DMS53 (cell line): ENCODE results near the gene ACOX3.

Source experiments
- DNase-seq: peaks from one replicate; lab custom pipeline; 2025; lab: John Stamatoyannopoulos, UW

ACOX3 gene

GRCh38 chr4:8404791-8405515, 35.6 kb downstream of the ACOX3 start:
- DNase-seq: no peak

GRCh38 chr4:8403976-8404375, 36.5 kb downstream of the ACOX3 start:
- DNase-seq: no peak

- DNase-seq: peak; percentile 89
These were observed 37.3 kb downstream of the ACOX3 start for GRCh38 chr4:8403173-8403753.

GRCh38 chr4:8402640-8403039, 37.9 kb downstream of the ACOX3 start:
- DNase-seq: no peak

DNA sequence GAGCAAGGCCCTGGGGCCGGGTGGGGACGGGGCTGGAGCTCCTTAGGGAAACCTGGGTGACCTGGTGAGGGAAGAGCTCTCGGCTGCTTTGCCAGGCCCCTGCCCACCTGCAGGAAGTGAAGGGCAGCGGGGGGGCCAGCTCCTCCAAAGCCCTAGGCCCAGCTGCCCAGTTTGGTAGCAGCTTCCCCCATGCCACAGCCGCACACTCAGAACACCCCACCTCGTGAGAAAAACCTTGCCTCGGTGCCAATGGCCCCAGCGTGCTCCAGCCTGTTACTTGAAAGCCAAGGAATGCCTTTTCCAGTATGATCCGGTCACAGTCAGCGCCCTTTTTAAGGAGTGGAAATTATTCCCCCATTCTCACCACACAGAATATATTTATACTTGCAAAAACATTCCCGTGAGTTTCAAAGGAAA, 38.3 kb downstream of the ACOX3 start:
- DNase-seq: no peak

GRCh38 chr4:8401665-8402064, 38.9 kb downstream of the ACOX3 start:
- DNase-seq: no peak

- no peak for DNase-seq
These were observed 39.7 kb downstream of the ACOX3 start for GRCh38 chr4:8400632-8401325.

- no peak for DNase-seq
These were observed 41.2 kb downstream of the ACOX3 start for GRCh38 chr4:8399298-8399697.

GRCh38 chr4:8398347-8398746, 42.2 kb downstream of the ACOX3 start:
- no peak for DNase-seq

- DNase-seq: no peak
These were observed 43.6 kb downstream of the ACOX3 start for GRCh38 chr4:8396762-8397406.

DNA sequence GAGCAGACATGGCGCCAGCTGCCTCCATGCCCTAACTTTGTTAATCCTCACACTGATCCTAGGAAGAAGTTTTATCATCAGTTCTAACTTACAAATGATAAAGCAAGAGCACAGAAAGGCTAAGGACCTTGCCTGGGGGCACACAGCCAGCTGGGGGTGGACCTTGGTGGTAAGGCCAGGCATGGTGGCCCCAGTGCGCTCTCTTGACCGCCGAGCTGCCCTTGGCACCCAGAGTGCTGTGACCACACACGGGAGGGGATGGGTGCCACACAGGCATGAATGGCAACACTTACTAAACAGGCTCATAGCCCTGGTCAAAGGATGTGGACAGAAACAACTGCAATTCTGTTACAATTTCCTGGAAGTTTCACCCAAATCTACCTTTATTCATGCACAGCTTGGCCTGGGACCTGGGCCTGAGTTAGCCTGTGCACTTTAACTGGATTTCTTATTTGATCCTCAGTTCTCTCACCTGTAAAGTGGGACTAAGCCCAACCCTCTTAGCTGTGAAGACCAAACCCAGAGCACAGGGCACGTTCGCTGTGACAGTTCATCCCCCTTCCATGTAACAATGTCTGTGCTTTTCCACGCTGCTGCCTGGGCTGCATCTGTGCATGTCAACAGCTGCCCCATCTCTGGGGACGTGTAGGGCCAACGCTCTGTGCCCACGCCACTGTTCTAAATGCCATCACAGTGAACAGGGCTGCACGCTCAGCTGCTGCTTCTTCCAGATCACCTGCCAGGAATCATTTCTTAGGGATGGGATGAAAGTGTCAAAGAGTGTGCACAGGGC, 44.8 kb downstream of the ACOX3 start:
- no peak for DNase-seq

DNA sequence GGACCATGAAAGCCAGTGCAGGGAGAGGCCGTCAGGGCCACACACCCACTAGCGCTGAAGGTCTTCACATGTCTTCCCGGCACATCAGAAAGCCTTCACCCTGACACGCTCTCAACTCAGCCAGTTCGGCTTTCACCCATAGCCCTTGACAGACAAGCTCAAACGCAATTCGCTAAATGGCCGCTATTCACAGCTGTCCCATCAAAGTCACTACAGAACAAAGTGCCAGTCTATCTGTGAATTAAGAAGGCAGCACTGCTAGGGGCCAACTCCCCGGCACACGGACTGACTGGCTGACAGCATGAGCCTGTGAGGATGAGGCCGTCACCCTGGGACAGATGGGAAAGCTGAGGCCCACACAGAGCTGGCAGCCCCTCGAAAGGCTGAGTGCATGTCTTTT, 45.7 kb downstream of the ACOX3 start:
- peak; percentile 52 for DNase-seq

GRCh38 chr4:8394061-8394519, 46.4 kb downstream of the ACOX3 start:
- peak; percentile 68 for DNase-seq

DNA sequence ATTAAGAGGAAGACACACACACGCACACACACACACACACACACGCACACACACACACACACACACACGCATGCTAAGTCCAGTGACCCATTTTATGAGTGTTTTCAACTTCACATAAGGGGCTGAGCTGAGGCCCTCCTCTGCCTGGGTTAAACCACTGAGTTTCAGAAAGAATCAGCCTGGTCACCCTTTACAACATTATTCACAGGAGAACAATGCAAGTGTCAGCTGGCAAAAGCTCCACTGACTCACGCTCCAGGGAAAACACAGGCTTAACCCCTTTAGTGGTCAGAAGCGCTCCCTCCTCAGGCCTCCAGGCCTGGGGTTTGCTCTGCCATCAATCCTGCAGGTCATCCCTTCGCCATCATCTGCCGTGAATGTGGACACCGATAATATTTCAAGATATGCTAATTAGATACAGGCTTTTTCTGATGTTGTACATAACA, 46.9 kb downstream of the ACOX3 start:
- peak; percentile 83 for DNase-seq

DNA sequence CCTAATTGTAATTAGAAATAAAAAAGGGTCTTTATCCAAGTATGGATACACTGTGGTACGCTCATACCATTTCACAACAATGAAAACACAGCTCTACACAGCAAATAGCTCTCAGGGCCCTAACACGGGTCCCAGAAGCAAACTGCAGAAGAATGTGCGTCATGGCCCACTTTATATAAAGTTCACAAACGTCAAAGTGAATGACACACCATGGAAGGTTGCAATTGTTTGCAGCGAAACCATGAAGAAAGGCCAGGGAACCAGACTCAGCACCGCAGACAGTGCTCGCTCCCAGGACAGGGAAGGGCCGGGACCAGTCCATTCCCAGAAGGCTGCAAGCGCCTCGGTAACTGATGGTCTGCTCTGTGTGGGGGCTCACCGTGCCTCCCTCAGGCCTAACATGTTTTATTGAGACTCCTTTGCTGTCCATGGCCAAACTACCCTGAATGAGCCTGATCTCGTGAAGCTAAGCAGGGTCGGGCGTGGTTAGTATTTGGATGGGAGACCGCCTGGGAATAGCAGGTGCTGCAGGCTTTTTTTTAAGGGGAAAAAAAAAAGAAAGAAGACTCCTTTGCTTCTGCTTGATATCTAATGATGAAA, 47.8 kb downstream of the ACOX3 start:
- peak; percentile 48 for DNase-seq

- peak; percentile 90 for DNase-seq
These were observed 48.6 kb downstream of the ACOX3 start for GRCh38 chr4:8391972-8392371.

- DNase-seq: no peak
These were observed 49.5 kb downstream of the ACOX3 start for GRCh38 chr4:8391071-8391470.

DNA sequence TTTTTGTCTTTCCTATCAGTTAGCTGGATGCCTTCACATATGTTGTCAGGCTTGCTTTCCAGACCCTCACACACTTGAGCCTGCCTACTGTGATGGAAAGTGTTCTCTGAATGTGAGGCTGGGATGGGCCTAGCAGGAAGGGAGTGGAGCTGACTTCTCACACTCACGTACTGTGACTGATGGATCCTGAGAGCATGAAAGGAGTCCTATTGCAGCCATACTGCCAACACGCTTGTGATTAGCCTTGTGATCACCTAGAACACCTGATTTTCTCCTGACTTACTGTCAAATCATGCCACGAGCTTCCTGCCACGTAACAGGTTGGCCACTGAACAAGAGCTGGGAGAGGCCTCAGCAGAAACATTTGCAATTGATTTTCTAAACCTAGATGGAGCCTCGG, 49.9 kb downstream of the ACOX3 start:
- DNase-seq: no peak

GRCh38 chr4:8388528-8388870, 52.0 kb downstream of the ACOX3 start:
- DNase-seq: no peak

DNA sequence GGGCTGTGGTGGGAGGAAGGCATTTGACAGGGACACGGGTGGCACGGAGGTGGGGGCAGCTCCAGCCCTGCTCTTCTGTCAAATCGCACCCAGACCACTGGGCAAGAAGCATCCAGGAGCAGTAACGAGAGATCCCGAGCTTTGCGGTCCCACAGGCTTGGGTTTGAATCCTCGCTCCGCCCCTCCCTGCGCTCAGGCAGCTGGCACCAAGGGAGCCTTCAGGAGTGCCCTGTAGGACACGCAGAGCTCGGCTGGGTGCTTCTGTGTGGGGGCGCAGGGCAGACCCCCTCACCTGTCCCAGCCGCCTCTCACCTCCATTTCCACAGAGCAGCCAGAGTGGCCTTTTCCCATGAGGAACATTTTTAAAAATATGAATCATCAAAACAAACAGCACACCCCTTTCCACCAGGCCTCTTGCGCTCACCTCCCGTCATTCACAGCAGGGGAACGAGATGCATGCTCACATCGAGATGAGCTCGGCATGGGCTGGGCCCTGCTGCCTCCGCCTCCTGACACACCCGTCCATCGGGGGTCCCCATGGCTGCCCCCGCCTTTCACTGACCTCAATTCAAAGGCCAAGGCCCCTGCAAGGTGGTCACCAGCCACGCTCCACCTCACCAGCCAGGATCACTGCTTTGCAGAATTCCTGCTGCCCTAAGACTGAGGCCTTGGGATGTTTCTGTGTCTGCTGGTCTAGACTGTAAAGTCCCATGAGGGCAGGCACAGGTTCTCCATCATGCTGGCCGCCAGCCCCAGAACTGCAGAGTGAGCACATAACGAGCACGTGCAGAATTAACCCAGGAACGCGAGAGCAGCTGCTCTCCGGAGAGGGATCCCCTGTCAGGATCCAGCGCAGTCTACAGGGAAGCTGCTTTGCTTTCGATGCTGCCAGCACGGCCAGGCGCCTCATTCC, 52.7 kb downstream of the ACOX3 start:
- DNase-seq: no peak
